ENCODE results near the gene ADGRF5. TPM values are rescaled to one million over a fixed set of nuclear protein-coding genes. Genes with fewer than 3 reads are reported as not detected.

Gene ADGRF5
- total and polyA plus RNA-seq, 5 experiments from 2014 or later, result not detected

DNA sequence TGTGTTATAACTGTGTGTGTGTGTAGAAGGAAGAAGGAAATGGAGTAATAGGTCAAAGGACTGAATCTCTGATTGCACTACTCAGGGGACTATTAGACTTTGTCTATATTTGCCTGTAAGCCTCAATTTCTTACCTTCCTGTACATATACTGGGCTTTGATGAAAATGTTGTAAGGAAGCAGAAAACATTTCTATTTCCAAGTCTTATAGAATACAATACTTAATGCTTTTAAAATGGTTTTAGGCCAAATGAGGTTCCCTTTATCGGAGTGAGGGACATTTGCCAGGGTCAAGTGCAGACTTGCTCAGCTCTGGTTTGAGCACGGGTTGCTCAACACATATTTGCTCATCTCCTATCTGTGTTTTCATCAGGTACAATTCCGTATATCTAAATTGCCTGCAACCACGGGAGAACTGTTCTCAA is 100.3 kb downstream of the ADGRF5 start:
- no peak for DNase-seq
- POLR2A ChIA-PET, result no interaction called here
- Mint-ChIP-seq H3K4me1 (no peaks in the 10 kb centered on the region), H3K27ac (no peak overlapping the region), H3K9me3 (no peaks in the 10 kb centered on the region), H3K4me3 (no peak overlapping the region), H3K36me3 (no peaks in the 10 kb centered on the region), H3K27me3 (peaks cover 2 to 29% (median 7%) of the 10 kb centered on the region in 5 donors)
- ATAC-seq, result no peak

DNA sequence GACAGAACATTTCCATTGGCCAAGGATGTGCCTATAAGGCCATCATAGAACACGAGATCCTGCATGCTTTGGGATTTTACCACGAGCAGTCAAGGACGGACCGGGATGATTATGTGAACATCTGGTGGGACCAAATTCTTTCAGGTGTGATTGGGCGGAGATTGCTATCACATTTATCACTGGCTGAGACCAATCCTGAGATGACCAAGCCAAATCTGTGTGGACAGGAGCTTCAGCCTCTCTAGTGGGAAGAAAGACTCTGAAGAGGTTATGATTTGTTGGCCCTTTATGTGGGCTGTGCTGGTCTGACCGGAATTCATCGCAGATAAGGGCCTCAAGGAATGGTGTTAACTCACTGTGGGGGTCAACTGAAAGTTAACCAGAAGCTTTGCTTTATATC is 102.2 kb downstream of the ADGRF5 start:
- ATAC-seq (no peak), DNase-seq (no peak)
- Mint-ChIP-seq H3K36me3 (no peaks in the 10 kb centered on the region), H3K4me3 (no peak overlapping the region), H3K9me3 (no peaks in the 10 kb centered on the region), H3K27me3 (peaks cover 3 to 29% (median 12%) of the 10 kb centered on the region in 5 donors), H3K27ac (no peak overlapping the region), H3K4me1 (no peaks in the 10 kb centered on the region)
- POLR2A ChIA-PET, result no interaction called here

DNA sequence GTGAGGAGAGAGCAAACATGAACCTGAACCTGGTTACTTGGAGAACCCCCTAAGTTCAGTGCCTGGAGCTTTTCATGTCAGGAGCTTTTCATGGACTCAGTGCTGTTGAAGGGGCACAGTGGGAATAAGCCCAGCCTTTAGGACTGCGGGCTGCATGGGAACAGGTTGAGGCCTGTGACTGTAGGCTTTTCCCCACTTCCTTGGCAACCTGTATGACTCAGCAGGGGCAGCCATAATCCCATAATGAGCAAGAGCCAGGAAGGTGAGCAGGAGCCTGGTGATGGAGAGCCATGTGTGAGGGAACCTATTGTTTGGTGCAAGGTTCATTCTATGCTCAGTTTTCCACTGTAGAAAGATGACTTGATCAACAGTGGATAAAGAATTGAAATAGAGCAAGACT is 105.1 kb downstream of the ADGRF5 start:
- POLR2A ChIA-PET, result no interaction called here
- H3K27me3 Mint-ChIP-seq, result peaks cover 14 to 45% (median 28%) of the 10 kb centered on the region in 5 donors

DNA sequence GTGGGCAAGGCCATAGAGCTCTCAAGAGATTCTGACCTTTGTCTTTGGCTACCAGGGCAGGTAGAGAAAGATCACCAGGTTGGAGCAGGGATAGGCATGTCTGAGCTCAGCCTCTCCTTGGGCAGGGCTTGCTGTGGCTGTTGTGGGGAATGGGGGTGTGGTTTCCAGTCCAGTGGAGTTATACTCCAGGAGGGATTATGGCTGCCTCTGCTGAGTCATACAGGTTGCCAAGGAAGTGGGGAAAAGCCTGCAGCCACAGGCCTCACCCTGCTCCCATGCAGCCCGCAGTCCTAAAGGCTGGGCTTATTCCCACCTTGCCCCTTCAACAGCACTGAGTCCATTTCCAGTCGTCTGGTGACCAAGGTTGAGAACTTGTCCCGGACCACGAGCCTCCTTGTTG is 106.6 kb downstream of the ADGRF5 start:
- no peak overlapping the region for H3K27ac Mint-ChIP-seq
- H3K36me3 Mint-ChIP-seq, result peaks cover 0 to 2% (median 0%) of the 10 kb centered on the region in 3 donors
- POLR2A ChIA-PET, result no interaction called here
- no peaks in the 10 kb centered on the region for H3K4me1 Mint-ChIP-seq
- peaks cover 0 to 3% (median 0%) of the 10 kb centered on the region in 9 donors for H3K9me3 Mint-ChIP-seq
- no peak for ATAC-seq
- no peak for DNase-seq
- H3K27me3 Mint-ChIP-seq, result peaks cover 24 to 60% (median 34%) of the 10 kb centered on the region in 5 donors
- H3K4me3 Mint-ChIP-seq, result no peak overlapping the region

More for the DNA sequence above, 105.1 kb downstream of the ADGRF5 start:
- Mint-ChIP-seq H3K4me1 (no peaks in the 10 kb centered on the region), H3K4me3 (no peak overlapping the region), H3K9me3 (peaks cover 0 to 3% (median 0%) of the 10 kb centered on the region in 9 donors), H3K36me3 (peaks cover 0 to 2% (median 0%) of the 10 kb centered on the region in 3 donors), H3K27ac (no peak overlapping the region)
- ATAC-seq, result no peak
- no peak for DNase-seq

DNA sequence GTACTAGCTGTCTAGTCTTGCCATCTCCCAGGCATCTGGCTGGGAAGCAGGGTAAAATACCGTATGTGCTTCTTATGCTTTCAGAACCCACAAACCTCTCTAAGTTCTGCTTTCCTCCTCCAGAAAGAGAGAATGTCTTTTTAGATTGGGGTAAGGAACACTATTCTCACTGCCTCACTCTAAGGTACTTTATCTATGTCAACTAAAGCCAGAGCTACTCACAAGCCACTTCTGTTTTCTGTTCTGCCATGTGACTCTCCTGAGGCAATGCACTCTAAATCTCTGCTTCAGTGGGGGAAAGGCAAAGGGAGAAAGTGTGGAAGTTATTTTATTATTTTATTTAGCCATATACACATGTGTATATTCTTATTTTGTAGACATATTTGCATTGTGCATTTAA is 112.9 kb downstream of the ADGRF5 start:
- Mint-ChIP-seq H3K27me3 (peaks cover 28 to 77% (median 31%) of the 10 kb centered on the region in 5 donors), H3K27ac (no peak overlapping the region), H3K4me3 (no peak overlapping the region), H3K9me3 (peaks cover 0 to 3% (median 0%) of the 10 kb centered on the region in 9 donors), H3K4me1 (no peaks in the 10 kb centered on the region), H3K36me3 (peaks cover 0 to 2% (median 0%) of the 10 kb centered on the region in 3 donors)
- POLR2A ChIA-PET, result no interaction called here
- DNase-seq (no peak), ATAC-seq (no peak)

Other genes with a start within 250 kb of the ADGRF5 start
- under 1 TPM; 0.05 to 0.26 TPM for gene TDRD6, start 234.1 kb downstream of the ADGRF5 start, total RNA-seq
- not detected for gene TDRD6, start 234.1 kb downstream of the ADGRF5 start, polyA plus RNA-seq
- gene PLA2G7, start 186.6 kb downstream of the ADGRF5 start, total RNA-seq, result 1 to 10 TPM; 1.9 to 2.1 TPM
- gene PLA2G7, start 186.6 kb downstream of the ADGRF5 start, polyA plus RNA-seq, result not detected
- gene ANKRD66, start 175.0 kb downstream of the ADGRF5 start, total RNA-seq, result not detected
- gene ANKRD66, start 175.0 kb downstream of the ADGRF5 start, polyA plus RNA-seq, result not detected
- not detected for gene MEP1A, start 128.5 kb downstream of the ADGRF5 start, total RNA-seq
- gene MEP1A, start 128.5 kb downstream of the ADGRF5 start, polyA plus RNA-seq, result not detected
- gene ADGRF1, start 120.4 kb upstream of the ADGRF5 start, total RNA-seq, result not detected
- not detected for gene ADGRF1, start 120.4 kb upstream of the ADGRF5 start, polyA plus RNA-seq